Mesodermal cell (in vitro differentiated cells): Measurements from ENCODE around the gene RPL3.

Experiments used
- H3K27ac ChIP-seq: 2 replicates; pipeline ENCODE4 v1.7.0; 2013; ENCODE audit warnings: mild to moderate bottlenecking, low read depth, low read length, moderate library complexity; ENCODE audit not compliant: severe bottlenecking
- H3K36me3 ChIP-seq: 2 replicates; pipeline ENCODE4 v1.7.1; 2013; ENCODE audit warnings: mild to moderate bottlenecking, low read length, moderate library complexity; ENCODE audit not compliant: control insufficient read depth, insufficient read depth
- H3K4me1 ChIP-seq: one replicate; pipeline ENCODE4 v1.7.1; 2013; ENCODE audit warnings: mild to moderate bottlenecking, low read length; ENCODE audit not compliant: insufficient read depth, control insufficient read depth, poor library complexity, severe bottlenecking
- H3K4me3 ChIP-seq: 2 replicates; pipeline ENCODE4 v1.7.0; 2013; ENCODE audit warnings: low read length, control low read depth, mild to moderate bottlenecking; ENCODE audit not compliant: insufficient read depth, poor library complexity, severe bottlenecking; ENCODE audit errors: extremely low read depth
- H3K9me3 ChIP-seq: 2 replicates; pipeline ENCODE4 v1.7.1; 2013; ENCODE audit warnings: mild to moderate bottlenecking, low read length, moderate library complexity; ENCODE audit not compliant: control insufficient read depth
- WGBS, 2 experiments: methylation state at CpG; one replicate each; pipeline ENCODE4 v1.1.5; 2013; ENCODE audit warnings: missing lambda C conversion rate in 2 of 2; ENCODE audit not compliant: insufficient coverage in 2 of 2; 5-methylcytosine and 5-hydroxymethylcytosine counted together

Gene RPL3

DNA sequence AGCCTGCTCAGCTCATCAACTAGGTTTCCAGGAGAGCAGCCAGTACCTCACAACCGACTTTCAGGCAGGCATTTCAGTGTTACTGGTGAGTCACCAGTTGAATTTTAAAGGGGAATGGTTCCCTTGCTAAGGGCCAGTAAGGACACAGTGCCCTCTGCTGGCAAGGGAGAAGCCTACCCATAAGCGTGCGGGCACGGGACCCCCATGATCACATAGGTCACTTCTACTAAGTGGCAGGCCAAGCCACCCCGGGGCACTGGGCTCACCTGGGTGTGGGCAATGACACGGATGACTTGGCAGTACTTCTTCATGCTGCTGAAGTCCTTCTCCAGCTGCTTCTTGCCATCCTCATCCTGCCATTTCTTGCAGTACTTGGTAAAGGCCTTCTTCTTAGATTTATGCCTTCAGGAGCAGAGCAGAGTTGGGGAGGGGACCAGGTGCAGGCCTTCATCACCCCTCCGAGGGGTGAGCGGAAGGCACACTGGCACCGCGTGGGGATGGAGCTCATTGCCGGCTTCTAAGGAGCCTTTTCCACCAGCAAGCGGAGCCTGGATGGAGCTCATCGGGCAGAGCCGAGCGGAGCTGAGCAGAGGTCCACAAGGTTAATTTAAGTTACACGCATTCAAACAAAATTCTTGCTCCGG is 2.9 kb downstream of the RPL3 start:
- Histone ChIP-seq H3K9me3 (no peaks in the 10 kb centered on the region), H3K36me3 (peaks cover 76% of the 10 kb centered on the region), H3K4me1 (peaks cover 43% of the 10 kb centered on the region), H3K27ac (peak overlapping the region; percentile 62), H3K4me3 (peak overlapping the region; percentile 92)
- 56 to 62% methylated on average over 16 of the region's 17 CpGs for whole genome bisulfite sequencing, 2 experiments

DNA sequence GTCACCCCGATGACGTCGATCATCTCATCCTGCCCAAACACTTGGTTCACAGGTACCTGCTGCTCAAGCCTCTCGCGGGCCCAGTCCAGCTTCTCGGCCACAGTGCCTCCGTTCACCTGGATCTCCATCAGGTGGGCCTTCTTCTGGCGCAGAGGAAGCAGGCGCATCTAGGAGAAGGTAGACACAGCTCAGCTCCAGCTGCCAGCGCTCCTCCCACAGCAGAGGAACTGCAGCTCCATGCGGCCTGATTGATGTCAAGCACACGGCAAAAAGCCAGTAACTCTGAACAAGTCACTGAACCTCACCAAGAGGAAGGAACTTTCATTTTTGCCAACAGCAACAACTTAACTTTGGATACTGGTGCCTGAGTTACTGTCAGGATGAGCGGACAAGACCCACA is 4.0 kb downstream of the RPL3 start:
- 97 to 100% methylated on average over 10 to 13 of the region's 13 CpGs for WGBS, 2 experiments
- H3K27ac ChIP-seq, result peak overlapping the region; percentile 53

DNA sequence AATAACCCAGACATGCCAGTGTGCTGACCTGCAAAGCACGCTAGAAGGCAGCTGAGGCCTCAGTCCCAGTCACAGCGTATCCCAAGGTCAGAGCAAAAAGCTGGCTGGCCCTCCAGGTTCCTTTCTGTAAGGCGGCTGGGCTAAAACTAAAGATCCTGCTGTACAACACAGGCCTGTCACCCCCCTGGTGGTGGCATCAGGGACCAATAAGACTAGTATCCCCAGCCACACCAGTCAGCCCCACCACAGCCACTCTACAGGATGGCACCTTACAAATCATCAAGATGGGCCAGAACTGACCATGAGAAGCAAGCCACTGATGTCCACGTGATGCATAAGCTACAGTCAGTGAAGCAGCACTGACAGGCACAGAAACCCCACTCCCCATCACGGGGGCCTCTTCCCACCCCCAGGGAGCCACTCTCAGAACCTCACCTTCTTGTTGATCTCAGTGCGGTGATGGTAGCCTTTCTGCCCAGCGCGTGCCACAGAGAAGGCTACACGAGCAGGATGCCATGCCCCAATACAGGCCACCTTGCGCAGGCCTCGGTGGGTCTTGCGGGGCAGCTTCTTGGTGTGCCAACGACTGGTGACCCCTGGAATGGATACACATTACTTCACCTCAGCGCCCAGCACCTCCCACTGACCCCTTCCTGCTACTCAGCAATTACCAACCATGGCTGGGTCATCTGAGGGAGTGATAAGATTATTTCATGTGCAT is 5.0 kb downstream of the RPL3 start:
- Histone ChIP-seq H3K36me3 (peaks cover 77% of the 10 kb centered on the region), H3K9me3 (no peaks in the 10 kb centered on the region), H3K4me3 (no peak overlapping the region), H3K27ac (no peak overlapping the region), H3K4me1 (peaks cover 58% of the 10 kb centered on the region)
- WGBS, 2 experiments, result 93 to 97% methylated on average over 12 of the region's 14 CpGs

More for the DNA sequence above, 4.0 kb downstream of the RPL3 start:
- Histone ChIP-seq H3K36me3 (peaks cover 77% of the 10 kb centered on the region), H3K4me3 (peak overlapping the region; percentile 92), H3K9me3 (no peaks in the 10 kb centered on the region), H3K4me1 (peaks cover 48% of the 10 kb centered on the region)

DNA sequence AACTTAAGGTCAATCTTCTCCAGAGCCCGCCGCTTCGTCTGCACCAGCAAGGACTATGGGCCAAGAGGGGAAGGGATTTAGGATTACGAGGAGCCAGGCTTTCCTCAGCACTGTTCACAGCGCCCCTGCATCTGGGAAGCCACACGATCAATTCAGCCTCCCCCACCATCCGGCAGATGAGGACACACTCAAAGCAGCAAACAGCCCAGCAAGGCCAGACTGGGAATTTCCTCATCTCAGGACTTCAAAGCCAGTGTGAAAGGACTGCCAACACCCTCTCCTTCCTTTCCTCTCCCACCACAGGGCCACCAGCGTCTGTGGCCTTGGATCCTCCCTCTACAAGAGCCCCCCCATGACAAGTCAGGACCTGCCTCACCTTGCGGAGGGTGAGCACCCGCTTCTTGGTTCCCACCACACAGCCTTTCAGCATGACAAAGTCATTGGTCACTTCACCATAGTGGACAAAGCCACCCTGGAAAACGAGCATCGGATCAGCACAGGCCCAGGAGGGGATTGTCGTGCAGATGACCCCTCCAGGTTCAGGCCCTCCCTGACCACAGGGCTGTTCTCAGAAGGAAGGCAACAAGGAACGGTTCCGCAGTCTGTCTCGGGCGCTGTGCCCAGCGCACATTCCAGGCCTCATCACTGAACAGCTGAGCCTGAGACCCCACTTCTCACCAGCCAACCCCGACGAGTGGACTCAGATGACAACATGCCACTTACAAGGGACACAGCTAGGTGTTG is 6.0 kb downstream of the RPL3 start:
- peak overlapping the region; percentile 41 for H3K27ac ChIP-seq
- no peak overlapping the region for H3K4me3 ChIP-seq
- peaks cover 69% of the 10 kb centered on the region for H3K36me3 ChIP-seq
- H3K4me1 ChIP-seq, result peaks cover 66% of the 10 kb centered on the region
- no peaks in the 10 kb centered on the region for H3K9me3 ChIP-seq
- 95% methylated on average over 12 to 20 of the region's 20 CpGs for WGBS, 2 experiments

DNA sequence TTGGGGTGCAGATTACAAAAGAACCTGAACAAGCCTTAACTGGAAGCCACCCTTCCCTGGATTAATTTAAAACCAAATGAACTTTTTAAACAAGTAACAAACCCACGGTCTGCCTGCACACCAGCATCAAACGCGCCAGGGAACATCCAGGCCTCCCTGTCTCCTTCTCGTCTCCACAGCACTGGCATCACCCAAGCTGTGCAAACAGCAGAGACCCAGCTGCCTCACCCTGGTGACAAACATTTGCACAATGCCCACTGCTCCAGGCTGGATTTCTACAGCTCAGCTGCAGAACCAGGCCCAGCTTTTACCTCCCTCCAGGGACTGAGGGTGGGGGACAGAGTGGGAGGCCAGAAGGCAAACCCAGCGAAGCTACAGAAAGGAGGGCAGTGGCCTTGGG is 7.0 kb downstream of the RPL3 start:
- Histone ChIP-seq H3K27ac (no peak overlapping the region), H3K4me3 (no peak overlapping the region), H3K9me3 (no peaks in the 10 kb centered on the region), H3K4me1 (peaks cover 66% of the 10 kb centered on the region), H3K36me3 (peaks cover 59% of the 10 kb centered on the region)
- 92 to 96% methylated on average over 4 to 5 of the region's 5 CpGs for WGBS, 2 experiments

DNA sequence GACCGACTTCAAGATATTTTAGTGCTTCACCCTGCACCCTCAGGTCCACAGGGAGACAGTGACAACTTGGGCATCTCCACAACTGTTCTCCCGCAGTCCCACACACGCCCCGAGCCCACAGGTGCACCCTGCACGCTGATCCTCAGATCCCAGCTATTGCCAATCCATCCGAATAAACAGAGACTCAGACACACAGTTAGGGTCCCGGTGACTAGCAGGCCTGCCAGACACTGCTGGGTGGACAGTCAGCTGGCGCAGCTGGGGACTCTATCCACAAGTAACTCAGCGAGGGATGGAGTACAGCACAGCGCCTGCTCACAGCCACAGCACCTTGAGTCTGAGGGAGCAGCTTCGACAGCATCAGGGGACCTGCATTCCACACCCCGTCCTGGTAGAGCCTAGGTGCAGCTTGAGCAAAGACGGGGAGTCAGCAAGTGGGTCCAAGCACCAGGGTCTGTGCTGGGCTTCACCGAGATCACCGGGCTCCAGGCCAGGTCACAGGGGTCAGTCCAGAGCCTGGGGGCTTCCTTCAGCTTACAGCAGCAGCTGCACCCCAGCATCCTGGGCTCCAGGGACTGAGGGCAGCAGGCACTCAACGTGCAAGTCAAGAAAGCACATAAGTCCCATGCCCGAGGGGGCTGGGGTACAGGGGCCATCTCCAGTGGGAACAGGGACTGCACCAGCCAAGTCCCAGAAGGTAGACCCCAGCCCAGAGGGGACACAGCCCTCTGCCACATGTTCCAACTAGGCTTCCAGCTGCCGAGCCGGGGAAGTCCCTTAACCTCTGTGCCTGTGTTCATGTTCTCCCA is 7.6 kb downstream of the RPL3 start:
- Histone ChIP-seq H3K4me3 (no peak overlapping the region), H3K9me3 (no peaks in the 10 kb centered on the region), H3K4me1 (peaks cover 66% of the 10 kb centered on the region), H3K27ac (peak overlapping the region; percentile 29), H3K36me3 (peaks cover 57% of the 10 kb centered on the region)
- WGBS, 2 experiments, result 93% methylated on average over 16 to 19 of the region's 19 CpGs

DNA sequence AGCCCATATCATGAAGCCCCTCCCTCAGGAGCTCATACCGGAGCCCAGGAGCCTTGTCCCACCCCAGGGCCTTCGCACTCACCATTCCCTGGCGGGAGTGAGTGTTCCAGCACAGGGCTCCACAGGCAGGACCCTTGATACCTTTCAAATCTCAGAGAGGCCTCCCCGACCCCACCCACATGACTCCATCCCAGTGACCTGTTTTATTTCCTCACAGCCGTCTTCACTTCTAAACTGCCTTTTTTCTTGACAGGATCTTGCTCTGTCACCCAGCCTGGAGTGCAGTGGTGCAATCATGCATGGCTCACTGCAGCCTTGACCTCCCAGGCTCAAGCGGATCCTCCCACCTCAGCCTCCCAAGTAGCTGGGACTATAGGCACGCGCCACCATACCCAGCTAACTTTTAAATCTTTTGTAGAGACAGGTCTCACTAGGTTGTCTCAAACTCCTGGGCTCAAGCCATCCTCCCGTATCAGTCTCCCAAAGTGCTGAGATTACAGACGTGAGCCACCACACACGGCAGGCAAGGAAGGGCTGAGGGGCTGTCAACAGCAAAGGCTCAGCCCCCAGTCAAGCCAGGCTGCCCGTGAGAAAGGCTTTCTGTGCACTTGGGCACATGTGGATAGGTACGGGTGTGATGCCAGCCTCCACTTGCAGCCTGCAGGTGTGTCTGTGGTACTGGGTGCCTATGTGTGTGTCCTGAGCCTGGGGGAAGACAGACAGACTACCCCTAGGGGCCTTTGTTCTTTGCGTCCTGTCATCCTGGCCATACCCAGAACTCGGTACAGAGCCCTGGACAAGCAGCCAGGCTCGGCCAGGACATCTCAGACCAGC is 9.3 kb downstream of the RPL3 start:
- Histone ChIP-seq H3K9me3 (no peaks in the 10 kb centered on the region), H3K4me3 (no peak overlapping the region), H3K4me1 (peaks cover 53% of the 10 kb centered on the region), H3K36me3 (peaks cover 40% of the 10 kb centered on the region), H3K27ac (peak overlapping the region; percentile 45)
- 83 to 88% methylated on average over 14 to 16 of the region's 16 CpGs for WGBS, 2 experiments

DNA sequence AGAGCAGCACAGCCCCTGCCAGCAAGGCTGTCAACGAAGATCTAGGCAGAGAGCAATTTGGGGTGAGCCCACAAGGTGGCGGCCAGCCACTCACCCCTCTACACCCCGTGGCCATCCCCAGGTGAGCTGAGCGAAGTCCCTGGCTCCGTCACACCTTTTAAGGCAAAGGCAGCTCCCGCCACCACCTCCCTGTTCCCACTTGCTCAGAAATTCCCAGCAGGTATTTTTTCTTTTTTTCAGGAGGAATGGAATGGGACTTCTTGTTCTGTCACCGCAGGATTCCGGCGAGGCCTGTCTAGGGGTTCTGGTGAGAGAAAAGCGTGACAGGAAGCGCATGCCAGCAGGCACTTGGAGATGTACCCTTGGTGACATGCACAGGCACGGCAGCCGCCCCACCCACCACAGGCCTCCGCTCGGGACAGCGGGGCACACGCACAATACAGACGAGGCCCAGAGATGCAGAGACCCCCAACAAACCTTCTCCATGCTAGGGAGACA is 10.0 kb downstream of the RPL3 start:
- 61 to 76% methylated on average over 13 to 16 of the region's 18 CpGs for WGBS, 2 experiments
- Histone ChIP-seq H3K4me3 (no peak overlapping the region), H3K36me3 (peaks cover 33% of the 10 kb centered on the region), H3K9me3 (no peaks in the 10 kb centered on the region), H3K4me1 (peaks cover 49% of the 10 kb centered on the region), H3K27ac (peak overlapping the region; percentile 80)

DNA sequence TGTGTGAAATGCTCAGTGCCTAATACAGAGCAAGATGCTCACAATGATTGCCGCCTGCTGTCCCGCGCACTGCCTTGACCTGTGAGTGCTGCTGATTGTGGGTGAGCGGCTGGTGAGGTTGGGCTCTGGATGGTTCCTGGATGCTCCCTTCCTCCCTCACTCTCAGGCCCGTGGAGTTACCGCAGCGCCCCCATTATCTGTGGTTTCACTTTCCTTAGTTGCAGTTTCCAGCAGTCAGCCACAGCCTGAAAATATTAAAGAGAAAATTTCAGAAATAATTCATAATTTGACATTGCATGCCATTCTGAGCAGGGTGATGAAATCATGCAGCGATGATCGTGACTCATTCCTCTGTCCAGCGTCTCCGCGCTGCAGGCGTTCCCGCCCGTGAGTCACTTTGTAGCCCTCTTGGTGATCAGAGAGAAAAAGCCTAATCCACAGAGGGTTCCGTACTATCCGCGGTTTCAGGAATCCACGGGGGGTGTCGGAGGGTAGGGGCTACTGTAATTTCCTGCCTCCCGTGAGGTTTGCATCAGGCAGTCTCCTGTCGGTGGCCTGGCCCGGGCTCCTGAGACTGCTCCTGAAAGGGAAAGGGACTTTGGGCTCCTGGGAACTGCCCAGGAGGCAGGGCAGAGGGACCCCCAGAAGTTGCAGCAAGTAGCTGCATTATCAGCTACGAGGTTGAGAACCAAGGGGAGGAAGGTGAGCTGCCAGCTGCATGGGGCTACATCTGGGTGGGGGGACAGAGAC is 10.6 kb downstream of the RPL3 start:
- WGBS, 2 experiments, result 52 to 69% methylated on average over 17 to 20 of the region's 24 CpGs
- Histone ChIP-seq H3K27ac (peak overlapping the region; percentile 80), H3K9me3 (no peaks in the 10 kb centered on the region), H3K4me1 (peaks cover 42% of the 10 kb centered on the region), H3K4me3 (no peak overlapping the region), H3K36me3 (peaks cover 27% of the 10 kb centered on the region)
